Stimulated activated CD4-positive, alpha-beta T cell treated with anti-CD3 and anti-CD28 coated beads, Interleukin-4, amount 100 ng/mL, for 48 hours (primary cell): ENCODE data around the gene RPS24.

Experiments
- DNase-seq, 2 donors: peaks; one replicate each; pipeline ENCODE4 v3.0.0-alpha.2; 2020; ENCODE audit warnings: low read depth in 2 of 2

Gene RPS24

DNA sequence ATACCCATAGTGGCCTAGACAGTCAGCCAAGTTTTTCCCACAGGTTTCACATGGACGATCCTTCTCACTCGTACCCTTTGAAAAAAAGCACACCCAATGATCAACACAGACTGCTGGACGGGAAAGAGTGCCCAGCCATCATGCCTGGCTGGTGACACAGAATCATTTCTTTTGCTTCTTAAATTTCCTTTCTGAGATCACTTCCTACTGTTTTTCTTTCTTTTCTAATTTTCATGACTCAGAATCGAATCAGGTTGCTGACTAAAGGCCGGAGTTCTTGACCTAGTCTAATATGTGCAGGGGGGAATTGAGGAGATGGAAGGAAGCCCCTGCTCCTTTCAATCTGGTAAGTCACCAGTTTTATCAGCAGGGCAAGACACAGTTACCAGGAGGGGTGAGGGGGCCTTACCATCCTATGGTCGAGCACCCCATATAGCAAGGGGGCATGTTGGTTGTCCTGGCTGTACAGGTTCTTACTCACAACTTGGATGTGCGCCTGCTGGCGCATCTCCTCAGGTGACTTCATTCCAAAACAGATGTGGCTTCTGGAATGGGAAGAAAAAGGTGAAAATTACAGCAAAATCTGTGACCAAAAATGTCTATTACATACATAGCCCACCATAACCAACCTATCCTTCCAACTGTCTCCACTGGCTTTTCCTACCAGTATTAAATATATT lies 7.8 kb upstream of the RPS24 start:
- no peak for DNase-seq

DNA sequence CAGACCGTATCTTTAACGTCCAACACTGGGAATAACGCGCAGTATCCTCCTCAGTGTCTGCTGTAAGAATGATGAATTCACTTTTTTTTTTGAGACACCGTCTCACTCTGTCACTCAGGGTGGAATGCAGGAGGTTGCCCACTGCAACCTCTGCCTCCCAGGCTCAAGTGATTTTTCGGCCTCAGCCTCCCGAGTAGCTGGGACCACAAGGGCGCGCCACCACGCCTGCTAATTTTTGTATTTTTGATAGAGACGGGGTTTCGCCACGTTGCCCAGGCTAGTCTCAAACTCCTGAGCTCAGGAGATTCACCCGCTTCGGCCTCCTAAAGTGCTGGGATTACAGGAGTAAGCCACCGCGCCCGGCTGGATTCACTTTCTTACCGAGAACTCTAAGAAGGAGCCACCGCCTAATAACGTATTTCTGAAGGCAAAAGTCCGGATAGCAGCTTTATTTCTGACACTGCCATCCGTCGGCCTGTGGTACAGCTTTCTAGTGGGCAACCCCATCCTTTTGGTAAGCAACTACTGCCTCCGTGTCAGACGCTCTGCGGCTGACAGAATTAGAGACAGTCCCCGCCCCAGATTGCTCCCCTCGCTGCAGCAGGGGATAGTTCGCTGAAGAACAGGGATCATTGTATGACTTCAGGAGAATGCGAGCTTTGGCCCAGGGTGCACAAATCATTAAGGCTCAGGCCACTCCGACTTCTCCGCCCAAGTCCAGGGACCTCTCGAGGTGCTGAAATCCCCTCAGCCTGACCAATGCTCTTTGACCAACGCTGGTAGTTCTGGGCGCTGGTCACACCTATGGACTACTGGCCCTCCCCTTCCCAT lies 5.0 kb upstream of the RPS24 start:
- no peak for DNase-seq

DNA sequence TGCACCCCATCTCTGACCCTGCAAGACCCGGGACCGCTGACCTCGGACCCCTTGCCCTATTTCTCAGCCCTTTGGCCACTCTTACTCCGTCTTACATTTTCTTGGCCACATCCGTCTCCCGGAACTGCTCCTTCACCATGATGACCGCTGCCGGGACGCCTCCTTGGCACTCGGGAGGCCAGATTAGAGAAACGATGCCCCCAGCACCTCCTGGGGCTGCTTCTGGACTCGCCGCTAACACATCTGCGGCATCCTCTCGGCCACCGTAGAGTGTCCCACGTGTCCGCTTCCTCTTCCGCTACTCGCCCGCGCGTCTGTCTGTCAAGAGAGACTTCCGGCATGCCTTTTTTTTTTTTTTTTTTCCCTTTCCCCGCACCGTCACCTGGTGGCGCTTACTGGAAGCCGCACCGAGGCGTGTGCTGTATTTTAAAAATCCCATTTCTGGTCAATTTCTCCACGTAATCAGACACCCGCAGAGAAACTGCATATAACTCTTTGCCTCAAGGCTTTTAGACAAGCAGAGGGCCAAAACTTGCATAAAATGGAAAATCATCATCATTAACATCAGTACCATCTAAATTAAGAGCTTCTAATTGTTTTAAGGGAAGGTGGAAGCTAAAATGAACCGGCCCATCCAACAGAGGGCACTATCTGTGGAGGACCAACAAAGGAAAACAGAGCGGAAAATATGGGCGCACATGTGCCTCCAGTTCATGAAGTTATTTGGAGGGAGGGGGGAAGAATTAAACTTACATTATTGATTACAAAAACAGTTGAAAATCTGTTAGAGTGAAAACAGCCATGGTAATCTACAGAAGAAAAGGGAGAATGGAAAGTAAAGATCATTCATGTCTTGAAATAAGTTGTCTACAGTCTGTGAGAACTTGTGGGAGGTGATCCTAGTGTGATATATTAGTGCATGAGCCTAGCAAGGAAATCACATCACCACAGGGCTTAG lies 4.1 kb upstream of the RPS24 start, which contains the start of gene POLR3A:
POLR3A (minus strand) TSS at position 247 of the 958 bp plus-strand sequence; CDS start at position 139, 108 bp downstream.
- DNase-seq: peak; percentile 87 to 88

DNA sequence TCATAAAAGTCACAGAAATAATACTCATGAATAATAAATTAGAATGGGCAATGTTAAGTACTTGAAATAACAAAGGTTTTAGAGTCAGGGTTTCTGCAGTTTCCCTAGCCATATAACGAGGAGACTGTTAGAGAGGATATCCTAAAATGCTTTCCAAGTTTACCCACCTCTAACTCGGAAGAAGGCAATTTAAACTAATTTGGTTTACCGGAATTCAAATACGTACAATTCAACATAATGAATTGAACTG lies 351 bp upstream of the RPS24 start:
- no peak for DNase-seq

DNA sequence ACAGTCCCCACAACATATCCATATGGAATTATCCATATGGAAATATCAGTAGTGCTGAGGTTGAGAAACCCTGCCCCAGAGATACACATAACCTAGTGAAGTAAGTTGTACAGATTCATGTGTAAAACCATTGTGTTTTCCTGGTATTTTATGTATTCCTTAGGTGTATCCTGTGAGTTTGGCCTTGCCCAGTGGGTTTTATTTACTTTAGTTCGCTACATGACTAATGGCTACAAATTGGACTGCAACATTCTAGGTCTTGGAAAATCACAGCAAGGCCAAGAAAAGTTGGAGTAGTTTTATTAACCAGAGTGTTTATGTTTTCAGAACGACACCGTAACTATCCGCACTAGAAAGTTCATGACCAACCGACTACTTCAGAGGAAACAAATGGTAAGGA lies 1.4 kb downstream of the RPS24 start:
- DNase-seq: no peak

DNA sequence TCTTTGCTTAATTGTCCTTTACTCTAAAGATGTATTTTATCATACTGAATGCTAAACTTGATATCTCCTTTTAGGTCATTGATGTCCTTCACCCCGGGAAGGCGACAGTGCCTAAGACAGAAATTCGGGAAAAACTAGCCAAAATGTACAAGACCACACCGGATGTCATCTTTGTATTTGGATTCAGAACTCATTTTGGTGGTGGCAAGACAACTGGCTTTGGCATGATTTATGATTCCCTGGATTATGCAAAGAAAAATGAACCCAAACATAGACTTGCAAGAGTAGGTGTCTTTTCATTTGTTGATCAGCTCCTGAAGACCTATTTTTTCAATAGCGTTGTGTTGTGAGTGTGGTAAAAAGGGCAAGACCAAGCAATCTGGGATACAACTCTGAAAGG lies 1.8 kb downstream of the RPS24 start:
- no peak for DNase-seq

DNA sequence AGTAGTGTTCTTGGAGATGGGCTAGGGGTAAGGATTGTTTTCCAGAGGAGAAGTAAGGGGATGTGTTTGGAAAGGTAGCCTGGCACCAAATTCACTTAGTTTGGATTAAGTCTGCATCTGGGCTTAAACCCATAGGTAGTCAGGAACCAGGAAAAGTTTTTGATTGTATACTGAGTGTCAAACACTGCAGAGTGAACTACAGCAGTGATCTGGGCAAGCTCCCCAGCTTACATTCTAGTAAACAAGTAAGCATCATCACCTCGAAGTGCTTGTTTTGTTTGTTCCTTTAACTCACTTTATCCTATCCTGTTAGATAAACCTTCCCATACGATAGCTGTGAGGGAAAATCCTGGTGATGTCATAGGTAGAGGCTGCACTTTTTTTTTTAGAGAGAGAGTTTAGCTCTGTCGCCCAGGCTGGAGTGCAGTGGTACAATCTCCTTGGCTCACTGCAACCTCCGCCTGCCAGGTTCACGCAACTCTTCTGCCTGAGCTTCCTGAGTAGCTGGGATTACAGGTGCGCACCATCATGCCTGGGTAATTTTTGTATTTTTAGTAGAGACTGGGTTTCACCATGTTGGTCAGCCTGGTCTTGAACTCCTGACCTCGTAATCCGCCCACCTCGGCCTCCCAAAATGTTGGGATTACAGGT lies 2.4 kb downstream of the RPS24 start:
- DNase-seq: no peak

DNA sequence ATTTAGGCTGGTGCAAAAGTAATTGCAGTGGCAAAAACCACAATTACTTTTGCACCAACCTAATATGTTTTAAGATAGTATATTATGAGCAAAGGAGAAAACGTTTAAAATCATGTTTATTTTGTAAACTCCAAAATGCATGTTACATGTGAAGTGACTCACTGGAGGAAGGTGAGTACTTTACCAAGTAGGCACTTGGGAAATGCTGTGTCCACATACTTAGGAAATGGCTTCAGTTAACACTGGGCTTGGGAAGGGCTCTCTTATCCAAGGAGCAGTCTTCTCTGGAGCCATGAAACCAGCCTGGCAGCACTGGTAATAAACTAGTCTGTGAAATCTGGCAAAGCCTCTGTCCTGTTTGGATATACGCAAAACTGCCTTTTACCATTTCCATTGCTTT lies 4.4 kb downstream of the RPS24 start:
- DNase-seq: no peak

DNA sequence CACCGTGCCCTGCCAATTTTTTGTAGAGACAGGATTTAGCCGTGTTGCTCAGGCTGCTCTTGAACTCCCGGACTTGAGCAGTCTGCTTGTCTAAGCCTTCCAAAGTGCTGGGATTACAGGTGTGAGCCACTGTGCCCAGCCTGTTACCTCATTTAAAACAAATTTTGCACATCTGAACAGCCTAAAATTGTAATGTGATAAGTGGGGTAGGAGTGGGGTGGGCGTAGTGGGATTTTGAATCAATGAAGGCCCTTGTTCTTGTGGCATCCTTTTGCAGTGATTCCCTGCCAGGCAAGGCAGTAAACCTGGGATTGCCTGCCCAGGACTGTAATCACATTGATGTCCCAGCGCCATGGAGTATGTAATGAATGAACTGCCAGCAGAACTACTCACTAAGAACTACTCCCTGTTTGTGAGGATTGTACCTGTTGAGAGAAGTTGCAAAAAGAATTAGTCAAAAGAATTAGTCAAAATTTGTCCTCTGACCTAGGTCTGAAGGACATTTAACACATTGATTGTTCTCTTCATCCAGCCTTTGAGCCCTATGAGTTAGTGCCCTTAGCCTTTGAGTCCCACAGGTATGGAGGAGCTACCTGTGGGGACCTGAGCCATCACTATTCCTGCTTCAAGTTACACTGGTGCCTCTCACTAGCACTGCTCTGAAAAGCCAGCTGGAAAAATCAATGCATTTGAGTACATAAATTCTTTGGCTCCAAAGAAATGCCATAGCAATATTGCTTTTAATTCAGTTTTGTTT lies 5.3 kb downstream of the RPS24 start:
- no peak for DNase-seq

DNA sequence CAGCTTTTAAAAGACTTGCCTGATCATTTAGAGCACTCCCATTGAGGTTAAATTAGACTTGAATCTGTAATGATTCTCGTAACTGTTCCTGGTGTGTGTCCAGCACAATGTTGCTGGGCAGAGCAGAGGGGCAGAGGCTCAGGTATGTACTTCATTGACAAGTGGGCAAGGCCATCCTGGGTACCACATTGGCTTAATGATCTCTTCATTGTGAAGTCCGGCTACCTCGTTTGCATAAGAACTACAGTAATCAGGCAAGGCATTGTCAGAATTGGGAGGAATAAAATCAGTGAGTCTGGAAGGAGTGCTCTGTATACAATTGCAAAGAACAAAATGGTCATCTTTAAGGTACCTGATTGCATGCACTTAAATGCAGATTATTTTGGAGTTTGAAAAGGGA lies 6.1 kb downstream of the RPS24 start:
- no peak for DNase-seq

DNA sequence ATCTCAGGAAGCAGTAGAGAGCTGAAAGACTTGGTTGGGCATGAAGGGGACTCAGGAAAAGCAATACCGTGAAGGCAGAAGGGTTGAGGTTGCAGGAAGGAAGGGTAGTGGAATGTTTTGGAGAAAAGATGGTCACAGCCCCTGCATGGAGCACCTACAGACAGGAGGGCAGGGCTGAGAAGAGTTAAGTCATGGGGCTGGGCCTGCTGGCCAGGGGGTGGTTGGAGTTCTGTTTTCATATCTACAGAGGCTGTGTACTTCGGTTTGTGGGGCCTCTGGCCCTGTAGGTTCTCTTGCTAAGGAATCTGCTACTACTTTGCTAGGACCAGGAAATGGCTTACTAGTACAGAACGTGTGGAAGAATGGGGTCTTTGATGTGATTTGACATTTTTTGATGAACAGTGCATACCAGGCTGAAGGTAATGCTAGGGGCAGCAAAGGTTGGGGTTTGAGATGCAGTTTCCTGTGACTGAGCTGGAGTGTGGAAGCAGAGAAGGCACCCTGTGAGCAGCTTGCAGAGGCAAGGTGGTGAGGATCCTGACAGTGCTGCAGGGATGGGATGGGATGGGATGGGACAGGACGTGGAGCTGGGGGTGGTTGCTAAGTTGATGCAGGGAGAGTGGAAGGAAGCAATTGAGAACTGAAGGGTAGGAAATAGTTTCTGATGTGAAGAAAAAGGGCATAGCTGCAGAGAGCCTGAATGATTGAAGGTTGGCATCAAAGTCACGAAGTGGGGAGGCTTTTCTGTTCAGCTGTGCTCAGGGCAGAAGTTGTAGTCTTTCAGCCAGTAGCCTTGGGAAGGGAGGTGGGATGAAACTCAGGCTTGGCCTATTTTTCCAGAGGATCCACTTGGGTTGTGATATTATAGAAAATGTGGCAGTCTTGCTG lies 7.8 kb downstream of the RPS24 start:
- no peak for DNase-seq

DNA sequence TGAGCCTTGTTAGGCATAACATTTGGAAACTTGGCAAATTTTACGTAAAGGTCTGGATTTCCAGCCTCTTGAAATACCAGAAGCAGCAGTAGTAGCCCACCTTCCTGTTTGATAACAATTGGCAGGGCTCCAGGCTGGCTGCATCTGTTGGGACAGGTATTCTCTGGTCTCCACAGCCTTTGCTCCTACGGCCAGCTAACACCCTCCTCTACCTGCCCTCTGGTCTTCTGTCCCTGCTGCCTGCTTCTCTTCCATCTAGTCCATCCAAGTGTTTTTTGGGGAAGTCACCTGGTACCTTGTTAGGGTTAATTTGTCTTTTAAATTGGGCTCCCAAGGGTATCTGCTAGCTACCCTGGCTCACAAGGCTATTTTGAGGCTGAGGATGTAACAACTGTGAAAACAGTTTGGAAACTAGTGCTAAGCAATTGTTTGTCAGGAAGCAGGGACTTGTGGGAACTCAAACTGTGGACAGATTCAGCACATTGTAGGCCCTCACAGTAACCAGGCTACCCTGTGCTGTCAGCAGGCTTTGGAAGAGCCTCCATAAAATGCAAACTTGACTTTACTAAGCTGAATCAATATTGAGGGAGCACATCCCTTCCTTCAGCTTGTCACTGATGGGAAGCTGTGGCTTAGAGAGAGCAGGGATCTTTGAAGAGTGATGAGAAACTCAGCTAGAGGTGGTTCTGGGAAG lies 8.5 kb downstream of the RPS24 start:
- no peak for DNase-seq

DNA sequence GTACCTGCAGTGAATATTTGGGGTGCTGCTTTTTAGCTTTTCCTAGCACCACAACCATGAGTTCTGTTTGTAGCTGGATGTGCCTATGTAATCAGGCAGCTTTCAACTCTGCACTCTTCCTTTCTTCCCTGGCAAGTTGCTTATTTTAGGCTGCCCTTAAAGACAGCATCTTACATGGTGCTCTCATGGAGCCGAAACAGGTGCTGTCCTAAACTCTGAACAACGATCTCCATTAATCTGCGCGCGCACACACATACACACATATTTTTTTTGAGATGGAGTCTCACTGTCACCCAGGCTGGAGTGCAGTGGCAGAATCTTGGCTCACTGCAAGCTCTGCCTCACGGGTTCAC lies 9.1 kb downstream of the RPS24 start:
- DNase-seq: no peak

DNA sequence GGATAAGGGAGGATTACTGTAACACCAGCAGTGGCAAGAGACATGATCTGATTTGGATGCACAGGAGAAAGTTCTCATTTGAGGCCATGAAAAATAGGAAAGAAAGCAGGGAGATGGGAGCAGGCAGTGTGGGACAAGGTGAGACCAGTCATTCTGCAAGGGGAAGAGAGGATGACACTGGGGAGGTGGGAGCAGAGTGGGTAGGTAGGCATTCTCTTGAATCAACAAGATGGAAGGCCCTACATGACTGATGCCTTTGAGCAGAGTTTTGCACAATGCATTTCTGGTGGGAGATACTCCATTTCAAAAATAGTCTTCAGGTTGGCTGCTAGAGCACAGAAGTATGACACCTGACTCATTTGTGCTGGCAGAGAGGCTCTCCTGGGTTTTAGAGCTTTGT lies 10.5 kb downstream of the RPS24 start:
- no peak for DNase-seq

DNA sequence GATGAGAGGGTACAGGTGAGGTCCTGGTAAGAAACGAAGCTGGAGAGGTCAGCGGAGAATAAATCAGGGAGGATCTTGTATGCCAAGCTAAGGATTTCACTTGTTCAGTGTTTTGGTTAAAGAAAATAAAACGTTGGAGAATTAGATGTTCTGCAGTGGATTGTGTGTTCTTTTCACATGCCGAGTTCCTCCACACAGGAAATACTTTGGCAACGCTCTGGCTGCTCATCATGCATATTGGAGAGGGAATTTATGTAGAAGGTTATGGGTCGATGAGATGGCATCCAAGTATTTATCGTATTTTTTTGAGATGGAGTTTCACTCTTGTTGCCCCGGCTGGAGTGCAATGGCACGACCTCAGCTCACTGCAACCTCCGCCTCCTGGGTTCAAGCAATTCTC lies 11.0 kb downstream of the RPS24 start:
- DNase-seq: no peak

DNA sequence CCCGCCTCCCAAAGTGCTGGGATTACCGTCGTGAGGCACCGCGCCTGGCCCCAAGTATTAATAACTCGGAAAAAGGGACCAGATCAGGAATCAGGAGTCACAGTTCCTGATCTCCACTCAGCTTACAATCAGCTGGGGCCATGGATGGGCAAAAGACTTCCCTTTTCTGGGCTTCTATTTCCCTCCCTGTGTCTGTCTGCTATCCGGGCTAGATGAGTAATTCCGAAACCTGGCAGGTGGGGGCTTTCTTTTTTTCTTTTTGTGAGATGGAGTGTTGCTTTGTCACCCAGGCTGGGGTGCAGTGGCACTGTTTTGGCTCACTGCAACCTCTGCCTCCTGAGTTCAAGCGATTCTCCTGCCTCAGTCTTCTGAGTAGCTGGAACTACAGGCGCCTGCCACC lies 11.6 kb downstream of the RPS24 start:
- no peak for DNase-seq

DNA sequence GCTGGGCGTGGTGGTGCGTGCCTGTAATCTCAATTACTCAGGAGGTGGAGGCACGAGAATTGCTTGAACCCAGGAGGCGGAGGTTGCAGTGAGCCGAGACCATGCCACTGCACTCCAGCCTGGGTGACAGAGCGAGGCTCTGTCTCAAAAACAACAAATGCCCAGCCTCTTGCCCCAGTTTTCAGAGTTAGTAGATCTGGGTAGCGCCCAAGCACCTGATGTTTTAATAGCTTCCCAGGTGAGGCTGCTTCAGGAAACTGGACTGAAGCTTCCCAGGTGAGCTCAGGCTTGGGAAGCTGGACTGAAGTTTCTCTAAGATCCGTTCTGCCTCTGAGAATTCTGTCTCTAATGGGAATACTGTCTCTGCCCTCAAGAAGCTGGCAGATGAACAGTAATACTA lies 12.2 kb downstream of the RPS24 start:
- DNase-seq: no peak

DNA sequence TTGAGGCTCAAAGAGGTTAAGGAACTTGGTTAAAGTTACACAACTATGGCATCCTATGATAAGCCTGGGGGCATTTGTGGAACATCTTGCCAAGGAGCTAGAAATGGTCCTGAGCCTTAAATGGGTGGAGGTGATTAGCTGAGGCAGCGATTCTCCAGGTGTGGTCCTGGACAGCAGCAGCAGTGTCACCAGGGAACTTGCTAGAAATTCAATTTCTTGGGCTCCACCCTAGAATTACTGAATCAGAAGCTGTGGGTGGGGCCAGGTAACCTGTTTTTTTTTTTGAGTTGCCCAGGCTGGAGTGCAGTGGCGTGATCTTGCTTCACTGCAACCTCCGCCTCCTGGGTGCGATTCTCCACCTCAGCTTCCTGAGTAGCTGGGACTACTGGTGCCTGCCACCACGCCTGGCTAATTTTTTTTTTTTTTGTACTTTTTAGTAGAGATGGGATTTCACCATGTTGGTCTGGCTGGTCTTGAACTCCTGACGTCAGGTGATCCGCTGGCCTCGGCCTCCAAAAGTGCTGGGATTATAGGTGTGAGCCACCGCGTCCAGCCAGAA lies 13.1 kb downstream of the RPS24 start:
- DNase-seq: no peak

DNA sequence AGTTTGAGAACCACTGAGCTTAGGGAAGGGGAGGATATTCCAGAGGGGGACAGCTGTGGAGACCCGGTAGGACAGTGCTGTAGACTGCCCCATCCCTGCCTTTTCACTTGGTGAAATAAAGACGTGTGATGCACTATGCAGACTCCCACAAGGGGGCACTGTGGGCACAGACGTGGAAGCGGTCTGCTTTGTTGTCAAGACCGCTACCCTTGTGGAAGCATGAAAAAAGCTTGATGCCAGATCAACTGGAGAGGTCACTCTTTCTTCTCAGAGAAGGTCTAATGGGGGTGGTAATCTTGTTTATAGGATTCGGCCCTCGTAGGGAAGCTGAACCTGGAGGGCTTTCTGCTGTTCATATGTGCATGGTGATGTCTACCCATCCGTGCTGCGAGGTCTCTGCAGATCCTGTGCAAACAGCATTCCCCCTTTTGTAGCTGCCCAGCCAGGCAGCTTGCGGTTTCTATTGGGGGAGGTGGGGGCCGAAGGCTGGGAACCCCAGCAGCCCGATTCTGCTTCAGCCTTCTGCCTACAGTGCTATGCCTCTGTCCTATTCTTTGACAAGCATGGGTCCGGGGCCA lies 13.7 kb downstream of the RPS24 start:
- peak; percentile 77 to 91 for DNase-seq
